A673 (cell line): ENCODE measurements around the gene ADM2. TPM values are rescaled to one million over a fixed set of nuclear protein-coding genes. Genes with fewer than 3 reads are reported as not detected.
A peak's percentile ranks its signal among the peaks of the same experiment; 100 is the strongest.

Experiments used
- BruUV-seq: library from RNA; stranded (reverse); fragments of 400-500 nt; replicated peaks from 2 replicates; lab custom pipeline; 2021; lab: Mats Ljungman, UMichigan
- CTCF ChIA-PET: fragments of 300-600 bp; sonication (Branson Sonifier 250); formaldehyde crosslinking; loops from one replicate; lab custom pipeline; 2022; ENCODE audit warnings: antibody characterized with exemption; lab: Charles Lee
- POLR2A ChIA-PET: fragments of 300-600 bp; sonication (Branson Sonifier 250); formaldehyde crosslinking; loops from one replicate; lab custom pipeline; 2022; ENCODE audit warnings: antibody characterized with exemption; ENCODE audit not compliant: low non-redundant PET; lab: Charles Lee
- DNase-seq: peaks from one replicate; pipeline ENCODE4 v3.0.0-alpha.2; 2015; ENCODE audit warnings: low spot score
- H3K27ac ChIP-seq: fragments of 200-600 bp; sonication (generic); 2 replicates; pipeline ENCODE4 v1.5.1; 2016; ENCODE audit warnings: mixed run types, low read depth, mild to moderate bottlenecking, mixed read lengths, antibody characterized with exemption, low read length; ENCODE audit not compliant: poor library complexity, severe bottlenecking
- H3K27me3 ChIP-seq: fragments of 200-600 bp; sonication (generic); replicated peaks from 2 replicates; pipeline ENCODE4 v1.6.1; 2017; ENCODE audit warnings: mixed run types, low read depth, mild to moderate bottlenecking, mixed read lengths, antibody characterized with exemption, low read length; ENCODE audit not compliant: insufficient read depth, poor library complexity
- H3K36me3 ChIP-seq: fragments of 200-600 bp; sonication (generic); 2 replicates; pipeline ENCODE4 v1.6.1; 2016; ENCODE audit warnings: mixed run types, mild to moderate bottlenecking, mixed read lengths, antibody characterized with exemption, low read length; ENCODE audit not compliant: insufficient read depth, poor library complexity, severe bottlenecking
- H3K4me1 ChIP-seq: fragments of 200-600 bp; sonication (generic); 2 replicates; pipeline ENCODE4 v1.6.1; 2017; ENCODE audit warnings: mixed run types, mild to moderate bottlenecking, mixed read lengths, antibody characterized with exemption, low read length; ENCODE audit not compliant: insufficient read depth, poor library complexity, severe bottlenecking
- H3K4me3 ChIP-seq: fragments of 200-600 bp; sonication (generic); 2 replicates; pipeline ENCODE4 v1.5.1; 2016; ENCODE audit warnings: low read depth, mixed run types, mild to moderate bottlenecking, mixed read lengths, low read length; ENCODE audit not compliant: poor library complexity, severe bottlenecking
- H3K9me3 ChIP-seq: fragments of 200-600 bp; sonication (generic); 2 replicates; pipeline ENCODE4 v1.6.1; 2016; ENCODE audit warnings: mixed run types, low read depth, mild to moderate bottlenecking, mixed read lengths, antibody characterized with exemption, low read length; ENCODE audit not compliant: poor library complexity, severe bottlenecking
- EZH2 ChIP-seq: fragments of 200-600 bp; sonication (generic); IDR thresholded peaks from 2 replicates; pipeline ENCODE4 v1.6.1; 2017; ENCODE audit warnings: borderline replicate concordance, low read depth, mild to moderate bottlenecking, mixed read lengths, antibody characterized with exemption, low read length; ENCODE audit not compliant: poor library complexity, severe bottlenecking
- intact Hi-C: fragments of 100-400 bp; cut with micrococcal nuclease; formaldehyde crosslinking; loops from one replicate; pipeline ENCODE4 v1.10.0; 2022; ENCODE audit not compliant: unreplicated experiment
- total RNA-seq: library from RNA; stranded (reverse); gene quantifications from 2 replicates; pipeline ENCODE4 v1.2.3, GENCODE V29; 2021
- TF ChIP-seq, protein P1 (sequence below): fragments of 300-800, 200-600 bp; sonication (generic); conservative IDR thresholded peaks from 2 replicates; pipeline ENCODE4 v1.5.1; 2017; ENCODE audit warnings: low read depth, mild to moderate bottlenecking, antibody characterized with exemption, low read length, moderate library complexity, mixed read lengths

ADM2 gene
- total RNA-seq, 1 experiment from 2014 or later = 5.4 TPM

GRCh38 chr22:50470491-50470890 is 10.9 kb upstream of the ADM2 start:
- DNase-seq = no peak
- peaks cover 31% of the 10 kb centered on the region for H3K4me1 ChIP-seq
- peak overlapping the region; percentile 42 for H3K27ac ChIP-seq
- no peaks in the 10 kb centered on the region for H3K27me3 ChIP-seq
- H3K9me3 ChIP-seq = no peaks in the 10 kb centered on the region
- TF ChIP-seq, protein P1, sequence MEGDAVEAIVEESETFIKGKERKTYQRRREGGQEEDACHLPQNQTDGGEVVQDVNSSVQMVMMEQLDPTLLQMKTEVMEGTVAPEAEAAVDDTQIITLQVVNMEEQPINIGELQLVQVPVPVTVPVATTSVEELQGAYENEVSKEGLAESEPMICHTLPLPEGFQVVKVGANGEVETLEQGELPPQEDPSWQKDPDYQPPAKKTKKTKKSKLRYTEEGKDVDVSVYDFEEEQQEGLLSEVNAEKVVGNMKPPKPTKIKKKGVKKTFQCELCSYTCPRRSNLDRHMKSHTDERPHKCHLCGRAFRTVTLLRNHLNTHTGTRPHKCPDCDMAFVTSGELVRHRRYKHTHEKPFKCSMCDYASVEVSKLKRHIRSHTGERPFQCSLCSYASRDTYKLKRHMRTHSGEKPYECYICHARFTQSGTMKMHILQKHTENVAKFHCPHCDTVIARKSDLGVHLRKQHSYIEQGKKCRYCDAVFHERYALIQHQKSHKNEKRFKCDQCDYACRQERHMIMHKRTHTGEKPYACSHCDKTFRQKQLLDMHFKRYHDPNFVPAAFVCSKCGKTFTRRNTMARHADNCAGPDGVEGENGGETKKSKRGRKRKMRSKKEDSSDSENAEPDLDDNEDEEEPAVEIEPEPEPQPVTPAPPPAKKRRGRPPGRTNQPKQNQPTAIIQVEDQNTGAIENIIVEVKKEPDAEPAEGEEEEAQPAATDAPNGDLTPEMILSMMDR = no peak
- no peak for TF ChIP-seq EZH2
- no TSS peak for BruUV-seq
- ChIA-PET CTCF (no interaction called here), POLR2A (no interaction called here)
- intact Hi-C loops = no loop called here
- H3K4me3 ChIP-seq = no peak overlapping the region
- H3K36me3 ChIP-seq = peaks cover 20% of the 10 kb centered on the region

DNA sequence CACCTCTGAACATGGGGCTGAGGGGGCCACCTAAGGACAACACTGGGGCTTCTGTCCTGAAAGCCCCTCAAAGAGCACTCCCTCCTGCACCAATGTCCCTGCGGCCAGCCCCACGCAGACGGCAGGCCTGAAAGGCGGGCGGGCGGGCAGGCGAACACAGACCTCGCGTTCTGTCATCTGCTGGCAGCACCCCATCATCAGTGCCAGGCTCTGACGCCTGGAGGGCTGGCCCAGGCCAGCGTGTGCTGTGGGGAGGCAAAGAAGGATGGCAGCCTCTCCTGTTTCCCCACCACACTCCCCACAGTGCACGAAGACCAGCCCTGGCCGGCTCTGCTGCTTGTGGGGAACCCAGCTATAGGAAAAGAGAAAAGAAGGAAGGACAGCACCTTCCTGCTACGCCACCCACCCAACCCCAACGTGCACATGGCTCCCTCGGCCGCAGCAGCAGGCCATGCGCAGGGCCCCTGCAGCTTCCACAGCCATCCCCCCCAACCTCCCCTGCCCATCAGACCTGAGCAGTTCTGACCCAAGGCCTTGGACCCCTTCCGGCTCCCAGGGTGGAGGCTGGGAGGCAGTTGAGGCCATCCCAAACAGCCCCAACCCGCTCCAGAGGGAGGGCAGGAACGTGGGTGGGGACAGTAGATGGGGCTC is 10.0 kb upstream of the ADM2 start:
- no peak for DNase-seq
- H3K27ac ChIP-seq = peak overlapping the region; percentile 42
- BruUV-seq = no TSS peak

GRCh38 chr22:50471962-50472361 is 9.4 kb upstream of the ADM2 start:
- peaks cover 32% of the 10 kb centered on the region for H3K4me1 ChIP-seq
- no TSS peak for BruUV-seq
- no peak overlapping the region for H3K27ac ChIP-seq
- ChIA-PET CTCF (no interaction called here), POLR2A (no interaction called here)
- peaks cover 7% of the 10 kb centered on the region for H3K36me3 ChIP-seq
- intact Hi-C loops = no loop called here
- H3K4me3 ChIP-seq = no peak overlapping the region
- no peaks in the 10 kb centered on the region for H3K27me3 ChIP-seq
- TF ChIP-seq, protein P1 = no peak
- no peak for TF ChIP-seq EZH2
- H3K9me3 ChIP-seq = no peaks in the 10 kb centered on the region
- no peak for DNase-seq

More for the DNA sequence above, 10.0 kb upstream of the ADM2 start:
- ChIA-PET POLR2A (no interaction called here), CTCF (no interaction called here)
- H3K27me3 ChIP-seq = no peaks in the 10 kb centered on the region
- H3K36me3 ChIP-seq = peaks cover 13% of the 10 kb centered on the region
- TF ChIP-seq, protein P1 = no peak
- TF ChIP-seq EZH2 = no peak
- H3K9me3 ChIP-seq = no peaks in the 10 kb centered on the region
- peaks cover 32% of the 10 kb centered on the region for H3K4me1 ChIP-seq
- intact Hi-C loops = no loop called here
- no peak overlapping the region for H3K4me3 ChIP-seq
